NCI-H1436 treated with DMSO at 0.1 percent for 48 hours (cell line): ENCODE data around the gene NPR1.
"Not testable (repeated sequence)": the region's sequence is repeated elsewhere in the genome, so short reads cannot be mapped to it uniquely, and the experiment has no call there.

ENCODE experiments used
- DNase-seq: peaks from one replicate; lab custom pipeline; 2025; lab: John Stamatoyannopoulos, UW

Gene NPR1

GRCh38 chr1:153682730-153683129 is 4.2 kb downstream of the NPR1 start:
- no peak for DNase-seq

DNA sequence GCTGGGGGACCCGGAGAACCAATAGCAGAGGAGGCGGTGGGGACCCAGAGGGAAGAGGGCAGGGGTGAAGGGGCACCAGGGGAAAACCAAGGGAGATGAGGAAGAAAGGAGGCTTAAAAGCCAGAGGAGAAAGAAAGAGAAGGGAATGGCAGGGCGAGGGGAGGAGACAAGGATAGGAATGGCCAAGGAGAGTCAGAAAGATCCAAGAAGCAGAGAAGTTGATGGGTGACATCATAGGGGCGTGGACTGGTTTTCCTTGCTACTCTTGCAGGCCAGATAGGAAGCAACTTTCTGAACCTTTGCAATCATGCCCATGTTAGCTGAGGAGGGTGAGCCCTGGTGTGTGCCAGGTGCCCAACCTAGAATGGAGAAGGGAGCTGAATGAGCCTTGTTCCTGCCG is 5.4 kb downstream of the NPR1 start:
- no peak for DNase-seq

DNA sequence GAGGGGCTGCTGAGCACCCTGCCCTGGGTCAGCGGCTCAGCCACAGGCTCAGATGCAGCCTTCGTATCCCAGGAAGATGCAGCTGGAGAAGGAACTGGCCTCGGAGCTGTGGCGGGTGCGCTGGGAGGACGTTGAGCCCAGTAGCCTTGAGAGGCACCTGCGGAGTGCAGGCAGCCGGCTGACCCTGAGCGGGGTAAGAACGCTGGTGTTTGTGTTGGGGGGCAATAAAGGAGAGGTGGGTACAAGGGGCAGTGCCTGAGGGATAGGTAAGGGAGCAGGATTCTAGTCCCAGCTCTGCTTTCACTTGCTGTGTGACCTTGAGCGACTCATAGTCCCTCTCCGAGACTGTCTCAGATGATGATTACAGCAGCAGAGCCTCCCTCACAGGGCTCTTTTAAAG is 6.4 kb downstream of the NPR1 start:
- DNase-seq = no peak

DNA sequence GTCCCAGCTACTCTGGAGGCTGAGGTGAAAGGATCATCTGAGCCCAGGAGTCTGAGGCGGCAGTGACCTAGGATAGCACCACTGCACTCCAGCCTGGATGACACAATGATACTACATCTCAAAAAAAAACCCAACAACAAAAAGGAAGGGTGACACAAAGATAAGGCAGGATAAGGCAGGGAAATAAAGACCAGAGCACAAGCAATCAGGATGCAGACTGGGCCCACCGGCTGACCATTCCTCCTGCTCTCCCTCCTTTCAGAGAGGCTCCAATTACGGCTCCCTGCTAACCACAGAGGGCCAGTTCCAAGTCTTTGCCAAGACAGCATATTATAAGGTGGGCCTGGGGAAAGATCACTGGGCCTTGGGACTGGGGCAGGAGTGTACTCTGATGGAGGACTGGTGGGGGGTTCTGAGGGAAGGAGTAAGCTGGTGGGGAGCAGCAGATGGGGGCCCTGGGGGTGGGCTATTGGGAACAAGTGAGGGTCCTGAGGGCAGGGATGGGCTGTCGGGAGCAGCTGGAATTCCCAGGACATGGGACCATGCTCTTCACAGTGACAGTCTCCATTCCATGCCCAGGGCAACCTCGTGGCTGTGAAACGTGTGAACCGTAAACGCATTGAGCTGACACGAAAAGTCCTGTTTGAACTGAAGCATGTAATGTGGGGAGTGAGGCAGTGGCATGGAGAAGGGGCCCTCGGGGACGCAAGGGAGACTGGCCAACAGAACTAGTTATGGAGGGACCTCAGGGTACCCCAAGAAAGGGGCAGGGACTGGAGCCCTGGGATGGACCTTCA is 7.3 kb downstream of the NPR1 start:
- no peak for DNase-seq

- DNase-seq = no peak
Observed at GRCh38 chr1:153687346-153688125, 9.0 kb downstream of the NPR1 start.

DNA sequence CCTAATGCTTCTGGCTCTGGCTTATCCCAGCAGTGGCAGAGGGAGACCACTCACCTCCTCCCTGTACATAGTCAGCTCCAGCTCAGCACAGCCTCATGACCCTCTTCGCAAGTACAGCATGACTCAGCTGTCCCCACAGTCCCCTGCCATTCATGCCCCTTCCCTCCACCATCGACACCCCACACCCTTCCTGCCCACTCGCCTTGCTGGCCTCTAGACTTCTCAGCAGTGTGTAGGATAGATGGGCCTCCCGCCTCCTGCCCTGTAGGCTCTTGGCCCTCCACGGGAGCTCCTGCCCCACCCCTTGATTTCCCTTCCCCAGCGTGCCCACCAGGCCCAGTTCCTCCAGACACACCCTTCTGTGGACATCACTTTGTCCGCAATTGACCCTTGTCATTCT is 9.8 kb downstream of the NPR1 start:
- DNase-seq = no peak

- DNase-seq = no peak
Observed at GRCh38 chr1:153688736-153689328, 10.3 kb downstream of the NPR1 start.

DNA sequence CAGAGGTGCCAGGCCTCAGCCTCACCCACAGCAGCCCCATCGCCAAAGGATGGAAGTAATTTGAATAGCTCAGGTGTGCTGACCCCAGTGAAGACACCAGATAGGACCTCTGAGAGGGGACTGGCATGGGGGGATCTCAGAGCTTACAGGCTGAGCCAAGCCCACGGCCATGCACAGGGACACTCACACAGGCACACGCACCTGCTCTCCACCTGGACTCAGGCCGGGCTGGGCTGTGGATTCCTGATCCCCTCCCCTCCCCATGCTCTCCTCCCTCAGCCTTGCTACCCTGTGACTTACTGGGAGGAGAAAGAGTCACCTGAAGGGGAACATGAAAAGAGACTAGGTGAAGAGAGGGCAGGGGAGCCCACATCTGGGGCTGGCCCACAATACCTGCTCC is 15.0 kb downstream of the NPR1 start:
- no peak for DNase-seq

GRCh38 chr1:153696741-153697140 is 18.3 kb downstream of the NPR1 start:
- DNase-seq = no peak

GRCh38 chr1:153697191-153698019 is 18.9 kb downstream of the NPR1 start:
- no peak for DNase-seq

- DNase-seq = peak; percentile 64
Observed at GRCh38 chr1:153698020-153698922, 19.8 kb downstream of the NPR1 start.

GRCh38 chr1:153698923-153699714 is 20.6 kb downstream of the NPR1 start:
- DNase-seq = no peak

DNA sequence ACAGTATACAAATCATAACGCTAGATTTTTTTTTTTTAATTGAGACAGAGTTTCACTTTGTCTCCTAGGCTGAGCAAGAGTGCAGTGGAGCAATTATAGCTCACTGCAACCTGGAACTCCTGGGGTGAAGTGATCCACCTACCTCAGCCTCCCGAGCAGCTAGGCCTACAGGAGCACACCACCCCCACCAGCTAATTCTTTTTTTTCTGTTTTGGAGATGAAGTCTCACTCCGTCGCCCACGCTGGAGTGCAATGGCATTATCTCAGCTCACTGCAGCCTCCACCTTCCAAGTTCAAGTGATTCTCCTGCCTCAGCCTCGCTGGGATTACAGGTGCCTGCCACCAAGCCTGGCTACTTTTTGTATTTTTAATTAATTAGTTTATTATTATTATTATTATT is 21.3 kb downstream of the NPR1 start:
- no peak for DNase-seq

DNA sequence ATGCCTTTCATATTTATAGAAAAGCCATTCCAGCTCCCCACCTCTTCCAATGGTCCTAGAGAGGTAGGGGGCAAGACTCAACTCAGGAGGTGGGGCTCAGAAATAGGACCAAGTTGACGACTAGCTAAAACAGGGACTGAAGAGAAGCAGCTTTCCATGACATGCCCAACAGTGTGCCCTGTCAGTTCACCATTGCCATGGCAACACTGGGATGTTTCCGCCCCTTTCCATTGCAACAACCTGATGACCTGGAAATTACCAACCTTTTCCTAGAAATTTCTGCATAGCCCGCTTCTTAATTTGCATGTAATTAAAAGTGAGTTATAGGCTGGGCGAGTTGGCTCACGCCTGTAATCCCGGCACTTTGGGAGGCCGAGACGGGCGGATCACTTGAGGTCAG is 27.0 kb downstream of the NPR1 start:
- no peak for DNase-seq

DNA sequence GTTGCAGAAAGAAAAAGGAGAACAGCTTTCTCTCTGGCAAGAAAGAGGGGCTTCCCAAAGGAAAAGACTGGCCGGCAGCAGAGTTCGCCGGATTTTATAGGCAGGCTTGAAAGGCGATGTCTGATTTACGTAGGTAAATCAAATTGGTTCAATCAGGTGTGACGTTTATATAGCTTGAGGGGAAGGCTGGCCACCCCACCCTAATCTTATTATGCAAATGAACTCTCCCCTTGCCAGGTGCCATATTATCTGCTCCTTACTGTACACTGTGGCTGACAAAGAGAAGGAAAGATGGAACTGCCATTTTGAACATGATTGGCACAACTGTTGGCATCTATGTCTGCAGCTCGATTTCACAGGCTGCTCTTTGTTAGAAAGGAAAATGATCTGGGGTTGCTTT is 32.5 kb downstream of the NPR1 start:
- no peak for DNase-seq

- DNase-seq = not testable (repeated sequence)
Observed at GRCh38 chr1:153716211-153716610, 37.7 kb downstream of the NPR1 start.

DNA sequence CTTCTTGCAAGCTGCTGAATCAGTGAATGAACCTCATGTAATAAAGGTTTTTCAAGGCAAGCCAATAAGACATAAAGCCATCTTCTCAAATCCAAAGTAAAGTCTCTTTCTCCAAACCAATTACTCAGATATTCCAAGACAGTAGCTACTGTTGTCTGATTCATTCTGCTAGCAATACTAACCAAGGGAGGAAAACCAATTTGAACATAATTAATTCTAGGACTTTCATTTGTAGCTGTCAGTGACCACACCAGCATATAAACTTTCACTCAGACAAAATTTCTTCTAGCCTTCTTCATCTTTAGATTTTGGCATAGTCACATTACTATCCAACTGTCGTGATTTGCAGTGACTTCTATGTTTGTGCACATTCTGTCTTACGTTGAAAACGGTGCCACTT is 38.8 kb downstream of the NPR1 start:
- no peak for DNase-seq

DNA sequence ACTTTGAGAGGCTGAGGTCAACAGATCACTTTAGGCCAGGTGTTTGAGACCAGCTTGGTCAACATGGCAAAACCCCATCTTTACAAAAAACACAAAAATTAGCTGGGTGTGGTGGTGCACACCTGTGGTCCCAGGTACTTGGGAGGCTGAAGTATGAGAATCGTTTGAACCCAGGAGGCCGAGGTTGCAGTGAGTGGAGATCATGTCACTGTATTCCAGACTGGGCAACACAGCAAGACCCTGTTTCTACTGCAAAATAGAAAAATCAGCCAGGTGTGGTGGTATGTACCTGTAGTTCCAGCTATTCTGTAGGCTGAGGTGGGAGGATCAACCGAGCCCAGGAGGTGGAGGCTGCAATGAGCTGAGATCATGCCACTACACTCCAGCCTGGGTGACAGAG is 45.2 kb downstream of the NPR1 start:
- DNase-seq = no peak

GRCh38 chr1:153724634-153725033 is 46.1 kb downstream of the NPR1 start:
- DNase-seq = not testable (repeated sequence)
